ENCODE data around the gene C17orf107.

C17orf107 gene

GRCh38 chr17:4950746-4951204, 51.4 kb downstream of the C17orf107 start, which contains the start of gene ENO3:
Gene ENO3, plus strand, starts transcription at chr17:4951119. Its CDS starts 711 bp downstream, at chr17:4951830.
- DNase-seq: no peak

- no peak for DNase-seq
Measured at GRCh38 chr17:4951486-4951885, 52.1 kb downstream of the C17orf107 start.

Measured in NCI-H1436 (cell line).